HepG2 (cell line): ENCODE measurements around the gene TRIM27. TPM values are rescaled to one million over a fixed set of nuclear protein-coding genes. Genes with fewer than 3 reads are reported as not detected.
A peak's percentile ranks its signal among the peaks of the same experiment; 100 is the strongest.

Experiments used
- AHR ChIP-seq: IDR thresholded peaks from 2 replicates; pipeline ENCODE4 v1.6.1; 2018; ENCODE audit warnings: missing genetic modification reagents, missing compliant biosample characterization
- CBX1 ChIP-seq: IDR thresholded peaks from one replicate; pipeline ENCODE4 v1.6.1; 2016; ENCODE audit warnings: antibody characterized with exemption, low read depth
- IRX3 ChIP-seq: sonication (generic); formaldehyde crosslinking; IDR thresholded peaks from 2 replicates; pipeline ENCODE4 v1.8.1; 2023; ENCODE audit warnings: mild to moderate bottlenecking, low read depth, missing genetic modification reagents, borderline replicate concordance
- JUND ChIP-seq: sonication (generic); formaldehyde crosslinking; IDR thresholded peaks from 2 replicates; pipeline ENCODE4 v1.8.0; 2022; ENCODE audit warnings: mild to moderate bottlenecking, missing genetic modification reagents
- MIER2 ChIP-seq: IDR thresholded peaks from 2 replicates; pipeline ENCODE4 v1.6.1; 2016; ENCODE audit warnings: missing biosample characterization, missing genetic modification reagents
- NFIC ChIP-seq: IDR thresholded peaks from 2 replicates; pipeline ENCODE4 v1.6.1; 2012; ENCODE audit warnings: mild to moderate bottlenecking, low read length, inconsistent platforms
- ZNF160 ChIP-seq: sonication (generic); formaldehyde crosslinking; IDR thresholded peaks from 2 replicates; pipeline ENCODE4 v1.8.0; 2022; ENCODE audit warnings: mild to moderate bottlenecking, inconsistent platforms, missing genetic modification reagents
- ZNF251 ChIP-seq: sonication (generic); formaldehyde crosslinking; IDR thresholded peaks from 2 replicates; pipeline ENCODE4 v1.9.0; 2021; ENCODE audit warnings: mild to moderate bottlenecking, missing genetic modification reagents
- ZNF264 ChIP-seq: sonication (generic); formaldehyde crosslinking; IDR thresholded peaks from 2 replicates; pipeline ENCODE4 v1.4.0; 2020; ENCODE audit warnings: missing genetic modification reagents
- ZNF430 ChIP-seq: sonication (generic); formaldehyde crosslinking; IDR thresholded peaks from 2 replicates; pipeline ENCODE4 v1.9.0; 2021; ENCODE audit warnings: mild to moderate bottlenecking, missing genetic modification reagents
- ZNF792 ChIP-seq: IDR thresholded peaks from 2 replicates; pipeline ENCODE4 v1.6.1; 2016
- polyA plus RNA-seq, 8 experiments: library from polyadenylated mRNA; depleted of rRNA in 3 of 8; stranded (reverse) in 7 of 8; unstranded in 1 of 8; fragments of >200 nt; fragmentation: Illumina TruSeq in 4 of 8; extraction: Trizol in 4 of 8; gene quantifications; 2 replicates each; pipeline versions ENCODE4 v1.2.1 to v1.2.3, GENCODE V29; 2011 to 2016; ENCODE audit warnings: low read depth in 4 of 8, missing spikeins in 1 of 8, mixed read lengths in 1 of 8; ENCODE audit not compliant: insufficient read depth in 1 of 8
- total RNA-seq, 5 experiments: library from RNA; depleted of rRNA; stranded (reverse); fragments of >200 nt; fragmentation: Illumina TruSeq; extraction: Trizol; gene quantifications; 2 replicates each; pipeline ENCODE4 v1.2.3, GENCODE V29; 2016; ENCODE audit warnings: low read depth in 1 of 5
- TF ChIP-seq, protein P1 (sequence below): sonication (generic); formaldehyde crosslinking; IDR thresholded peaks from 2 replicates; pipeline ENCODE4 v1.4.0; 2020; ENCODE audit warnings: missing genetic modification reagents
- TF ChIP-seq, protein P2 (sequence below): sonication (generic); formaldehyde crosslinking; IDR thresholded peaks from 2 replicates; pipeline ENCODE4 v1.8.1; 2023; ENCODE audit warnings: mild to moderate bottlenecking, inconsistent platforms, moderate library complexity, missing genetic modification reagents, borderline replicate concordance
- TF ChIP-seq, protein P3 (sequence below): sonication (generic); formaldehyde crosslinking; IDR thresholded peaks from 2 replicates; pipeline ENCODE4 v1.9.0; 2022; ENCODE audit warnings: low read depth, missing genetic modification reagents
- TF ChIP-seq, protein P4 (sequence below): sonication (generic); formaldehyde crosslinking; IDR thresholded peaks from 2 replicates; pipeline ENCODE4 v1.4.0; 2020; ENCODE audit warnings: missing genetic modification reagents, borderline replicate concordance
- TF ChIP-seq, protein P5 (sequence below): sonication (generic); formaldehyde crosslinking; IDR thresholded peaks from 2 replicates; pipeline ENCODE4 v1.5.1; 2020; ENCODE audit warnings: mild to moderate bottlenecking, missing genetic modification reagents, moderate library complexity
- TF ChIP-seq, protein P6 (sequence below): sonication (generic); formaldehyde crosslinking; IDR thresholded peaks from 2 replicates; pipeline ENCODE4 v1.5.0; 2020; ENCODE audit warnings: missing genetic modification reagents, mild to moderate bottlenecking, borderline replicate concordance

TRIM27 gene
- total and polyA plus RNA-seq, 2 of the 13 experiments (the other 11 are each of a cell fraction or from before 2014, with no cell fraction given): 88.6 to 112 TPM

DNA sequence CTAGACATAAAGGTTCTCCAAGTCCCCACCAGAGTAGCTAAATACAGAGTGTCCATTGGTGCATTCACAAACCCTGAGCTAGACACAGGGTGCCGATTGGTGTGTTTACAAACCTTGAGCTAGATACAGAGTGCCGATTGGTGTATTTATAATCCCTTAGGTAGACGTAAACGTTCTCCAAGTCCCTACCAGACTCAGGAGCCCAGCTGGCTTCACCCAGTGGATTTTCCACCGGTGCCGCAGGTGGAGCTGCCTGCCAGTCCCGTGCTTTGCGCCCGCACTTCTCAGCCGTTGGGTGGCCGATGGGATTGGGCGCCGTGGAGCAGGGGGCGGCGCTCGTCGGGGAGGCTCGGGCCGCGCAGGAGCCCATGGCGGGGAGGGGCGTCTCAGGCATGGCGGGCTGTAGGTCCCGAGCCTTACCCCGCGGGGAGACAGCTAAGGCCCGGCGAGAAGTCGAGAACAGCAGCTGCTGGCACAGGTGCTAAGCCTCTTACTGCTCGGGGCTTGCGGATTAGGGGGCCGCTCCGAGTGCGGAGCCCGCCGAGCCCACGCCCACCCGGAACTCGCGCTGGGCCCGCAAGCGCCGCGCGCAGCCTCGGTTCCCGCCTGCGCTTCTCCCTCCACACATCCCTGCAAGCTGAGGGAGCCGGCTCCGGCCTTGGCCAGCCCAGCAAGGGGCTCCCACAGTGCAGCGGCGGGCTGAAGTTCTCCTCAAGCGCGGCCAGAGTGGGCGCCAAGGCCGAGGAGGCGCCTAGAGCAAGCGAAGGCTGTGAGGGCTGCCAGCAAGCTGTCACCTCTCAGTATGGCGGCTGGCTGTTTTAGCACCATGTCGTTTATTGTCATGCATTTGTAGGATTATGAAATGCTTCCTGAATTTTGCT lies 57.3 kb downstream of the TRIM27 start (continued):
- TF ChIP-seq AHR (CRISPR knock-in tag) (0 out of 2 replicates have a peak, but pooled peaks have one; percentile 37), ZNF264 (CRISPR knock-in tag) (peak; percentile 62; the same call in 1 of the 2 replicates), ZNF251 (CRISPR knock-in tag) (peak; percentile 62; the same call in 1 of the 2 replicates), ZNF430 (CRISPR knock-in tag) (0 out of 2 replicates have a peak, but pooled peaks have one; percentile 69), JUND (peak; percentile 51; the same call in 1 of the 2 replicates), ZNF792 (CRISPR knock-in tag) (peak; percentile 23; the same call in 1 of the 2 replicates), CBX1 (peak; percentile 88), IRX3 (CRISPR knock-in tag) (peak; percentile 85; the same call in 1 of the 2 replicates), MIER2 (CRISPR knock-in tag) (peak; percentile 59; the same call in 1 of the 2 replicates), ZNF160 (CRISPR knock-in tag) (peak; percentile 72; the same call in 1 of the 2 replicates), NFIC (0 out of 2 replicates have a peak, but pooled peaks have one; percentile 10)
- TF ChIP-seq, protein P1, sequence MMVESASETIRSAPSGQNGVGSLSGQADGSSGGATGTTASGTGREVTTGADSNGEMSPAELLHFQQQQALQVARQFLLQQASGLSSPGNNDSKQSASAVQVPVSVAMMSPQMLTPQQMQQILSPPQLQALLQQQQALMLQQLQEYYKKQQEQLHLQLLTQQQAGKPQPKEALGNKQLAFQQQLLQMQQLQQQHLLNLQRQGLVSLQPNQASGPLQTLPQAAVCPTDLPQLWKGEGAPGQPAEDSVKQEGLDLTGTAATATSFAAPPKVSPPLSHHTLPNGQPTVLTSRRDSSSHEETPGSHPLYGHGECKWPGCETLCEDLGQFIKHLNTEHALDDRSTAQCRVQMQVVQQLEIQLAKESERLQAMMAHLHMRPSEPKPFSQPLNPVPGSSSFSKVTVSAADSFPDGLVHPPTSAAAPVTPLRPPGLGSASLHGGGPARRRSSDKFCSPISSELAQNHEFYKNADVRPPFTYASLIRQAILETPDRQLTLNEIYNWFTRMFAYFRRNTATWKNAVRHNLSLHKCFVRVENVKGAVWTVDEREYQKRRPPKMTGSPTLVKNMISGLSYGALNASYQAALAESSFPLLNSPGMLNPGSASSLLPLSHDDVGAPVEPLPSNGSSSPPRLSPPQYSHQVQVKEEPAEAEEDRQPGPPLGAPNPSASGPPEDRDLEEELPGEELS (CRISPR knock-in tag): peak; percentile 59; the same call in 1 of the 2 replicates
- TF ChIP-seq, protein P2, sequence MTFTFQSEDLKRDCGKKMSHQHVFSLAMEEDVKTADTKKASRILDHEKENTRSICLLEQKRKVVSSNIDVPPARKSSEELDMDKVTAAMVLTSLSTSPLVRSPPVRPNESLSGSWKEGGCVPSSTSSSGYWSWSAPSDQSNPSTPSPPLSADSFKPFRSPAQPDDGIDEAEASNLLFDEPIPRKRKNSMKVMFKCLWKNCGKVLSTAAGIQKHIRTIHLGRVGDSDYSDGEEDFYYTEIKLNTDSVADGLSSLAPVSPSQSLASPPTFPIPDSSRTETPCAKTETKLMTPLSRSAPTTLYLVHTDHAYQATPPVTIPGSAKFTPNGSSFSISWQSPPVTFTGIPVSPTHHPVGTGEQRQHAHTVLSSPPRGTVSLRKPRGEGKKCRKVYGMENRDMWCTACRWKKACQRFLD (CRISPR knock-in tag): peak; percentile 90; the same call in 1 of the 2 replicates
- TF ChIP-seq, protein P3, sequence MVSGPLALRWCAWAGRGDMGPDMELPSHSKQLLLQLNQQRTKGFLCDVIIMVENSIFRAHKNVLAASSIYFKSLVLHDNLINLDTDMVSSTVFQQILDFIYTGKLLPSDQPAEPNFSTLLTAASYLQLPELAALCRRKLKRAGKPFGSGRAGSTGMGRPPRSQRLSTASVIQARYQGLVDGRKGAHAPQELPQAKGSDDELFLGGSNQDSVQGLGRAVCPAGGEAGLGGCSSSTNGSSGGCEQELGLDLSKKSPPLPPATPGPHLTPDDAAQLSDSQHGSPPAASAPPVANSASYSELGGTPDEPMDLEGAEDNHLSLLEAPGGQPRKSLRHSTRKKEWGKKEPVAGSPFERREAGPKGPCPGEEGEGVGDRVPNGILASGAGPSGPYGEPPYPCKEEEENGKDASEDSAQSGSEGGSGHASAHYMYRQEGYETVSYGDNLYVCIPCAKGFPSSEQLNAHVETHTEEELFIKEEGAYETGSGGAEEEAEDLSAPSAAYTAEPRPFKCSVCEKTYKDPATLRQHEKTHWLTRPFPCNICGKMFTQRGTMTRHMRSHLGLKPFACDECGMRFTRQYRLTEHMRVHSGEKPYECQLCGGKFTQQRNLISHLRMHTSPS: peak; percentile 70
- TF ChIP-seq, protein P4, sequence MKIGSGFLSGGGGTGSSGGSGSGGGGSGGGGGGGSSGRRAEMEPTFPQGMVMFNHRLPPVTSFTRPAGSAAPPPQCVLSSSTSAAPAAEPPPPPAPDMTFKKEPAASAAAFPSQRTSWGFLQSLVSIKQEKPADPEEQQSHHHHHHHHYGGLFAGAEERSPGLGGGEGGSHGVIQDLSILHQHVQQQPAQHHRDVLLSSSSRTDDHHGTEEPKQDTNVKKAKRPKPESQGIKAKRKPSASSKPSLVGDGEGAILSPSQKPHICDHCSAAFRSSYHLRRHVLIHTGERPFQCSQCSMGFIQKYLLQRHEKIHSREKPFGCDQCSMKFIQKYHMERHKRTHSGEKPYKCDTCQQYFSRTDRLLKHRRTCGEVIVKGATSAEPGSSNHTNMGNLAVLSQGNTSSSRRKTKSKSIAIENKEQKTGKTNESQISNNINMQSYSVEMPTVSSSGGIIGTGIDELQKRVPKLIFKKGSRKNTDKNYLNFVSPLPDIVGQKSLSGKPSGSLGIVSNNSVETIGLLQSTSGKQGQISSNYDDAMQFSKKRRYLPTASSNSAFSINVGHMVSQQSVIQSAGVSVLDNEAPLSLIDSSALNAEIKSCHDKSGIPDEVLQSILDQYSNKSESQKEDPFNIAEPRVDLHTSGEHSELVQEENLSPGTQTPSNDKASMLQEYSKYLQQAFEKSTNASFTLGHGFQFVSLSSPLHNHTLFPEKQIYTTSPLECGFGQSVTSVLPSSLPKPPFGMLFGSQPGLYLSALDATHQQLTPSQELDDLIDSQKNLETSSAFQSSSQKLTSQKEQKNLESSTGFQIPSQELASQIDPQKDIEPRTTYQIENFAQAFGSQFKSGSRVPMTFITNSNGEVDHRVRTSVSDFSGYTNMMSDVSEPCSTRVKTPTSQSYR: peak; percentile 37; the same call in 1 of the 2 replicates
- TF ChIP-seq, protein P5, sequence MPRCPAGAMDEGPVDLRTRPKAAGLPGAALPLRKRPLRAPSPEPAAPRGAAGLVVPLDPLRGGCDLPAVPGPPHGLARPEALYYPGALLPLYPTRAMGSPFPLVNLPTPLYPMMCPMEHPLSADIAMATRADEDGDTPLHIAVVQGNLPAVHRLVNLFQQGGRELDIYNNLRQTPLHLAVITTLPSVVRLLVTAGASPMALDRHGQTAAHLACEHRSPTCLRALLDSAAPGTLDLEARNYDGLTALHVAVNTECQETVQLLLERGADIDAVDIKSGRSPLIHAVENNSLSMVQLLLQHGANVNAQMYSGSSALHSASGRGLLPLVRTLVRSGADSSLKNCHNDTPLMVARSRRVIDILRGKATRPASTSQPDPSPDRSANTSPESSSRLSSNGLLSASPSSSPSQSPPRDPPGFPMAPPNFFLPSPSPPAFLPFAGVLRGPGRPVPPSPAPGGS (CRISPR knock-in tag): peak; percentile 92; the same call in 1 of the 2 replicates
- TF ChIP-seq, protein P6, sequence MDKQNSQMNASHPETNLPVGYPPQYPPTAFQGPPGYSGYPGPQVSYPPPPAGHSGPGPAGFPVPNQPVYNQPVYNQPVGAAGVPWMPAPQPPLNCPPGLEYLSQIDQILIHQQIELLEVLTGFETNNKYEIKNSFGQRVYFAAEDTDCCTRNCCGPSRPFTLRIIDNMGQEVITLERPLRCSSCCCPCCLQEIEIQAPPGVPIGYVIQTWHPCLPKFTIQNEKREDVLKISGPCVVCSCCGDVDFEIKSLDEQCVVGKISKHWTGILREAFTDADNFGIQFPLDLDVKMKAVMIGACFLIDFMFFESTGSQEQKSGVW (CRISPR knock-in tag): peak; percentile 77; the same call in 1 of the 2 replicates
